Naive B cell (primary cell): ENCODE data around the gene SUN2. TPM values are rescaled to one million over a fixed set of nuclear protein-coding genes. Genes with fewer than 3 reads are reported as not detected.

Source experiments
- ATAC-seq, 2 donors: fragments of 150-1000 bp; cut with Tn5 transposase; 2 replicates each; pipeline ENCODE4 v1.10.0; 2021; ENCODE audit warnings: low read depth in 2 of 2, mild to moderate bottlenecking in 2 of 2, moderate library complexity in 2 of 2
- DNase-seq: peaks from one replicate; pipeline ENCODE4 v3.0.0; 2022
- H3K27ac Mint-ChIP-seq, 6 donors: one replicate each; pipeline ENCODE4 v1.8.0; 2020 to 2022; ENCODE audit warnings: mild to moderate bottlenecking in 6 of 6, mixed read lengths in 6 of 6, moderate library complexity in 5 of 6, inconsistent platforms in 2 of 6
- H3K27me3 Mint-ChIP-seq, 3 donors: one replicate each; pipeline ENCODE4 v1.8.0; 2021 to 2022; ENCODE audit warnings: mixed read lengths in 3 of 3, mild to moderate bottlenecking in 1 of 3
- H3K36me3 Mint-ChIP-seq, 2 donors: one replicate each; pipeline ENCODE4 v1.8.0; 2020 to 2022; ENCODE audit warnings: mixed read lengths in 2 of 2, inconsistent platforms in 1 of 2, mild to moderate bottlenecking in 1 of 2
- H3K4me1 Mint-ChIP-seq, 3 donors: one replicate each; pipeline ENCODE4 v1.8.0; 2020 to 2022; ENCODE audit warnings: mixed read lengths in 3 of 3, inconsistent platforms in 1 of 3, mild to moderate bottlenecking in 1 of 3, moderate library complexity in 1 of 3
- H3K4me3 Mint-ChIP-seq, 8 donors: one replicate each; pipeline ENCODE4 v1.8.0; 2020 to 2022; ENCODE audit warnings: mild to moderate bottlenecking in 8 of 8, mixed read lengths in 8 of 8, moderate library complexity in 8 of 8, inconsistent platforms in 2 of 8
- H3K9me3 Mint-ChIP-seq, 7 donors: one replicate each; pipeline ENCODE4 v1.8.0; 2020 to 2022; ENCODE audit warnings: mixed read lengths in 7 of 7, mild to moderate bottlenecking in 5 of 7, inconsistent platforms in 2 of 7, moderate library complexity in 1 of 7
- polyA plus RNA-seq, 6 donors: library from polyadenylated mRNA; unstranded; fragments of 300-500 nt; fragmentation: Illumina TruSeq; gene quantifications; one replicate each; pipeline ENCODE4 v1.2.3, GENCODE V29; 2021; ENCODE audit warnings: low read depth in 6 of 6

Gene SUN2
- polyA plus RNA-seq, 6 donors from 2014 or later, result 146 to 327 (median 208) TPM

- no peak overlapping the region for H3K27ac Mint-ChIP-seq
These were observed 32.4 kb upstream of the SUN2 start for GRCh38 chr22:38788021-38788816.

GRCh38 chr22:38786631-38787030 is 30.8 kb upstream of the SUN2 start:
- H3K27ac Mint-ChIP-seq, result no peak overlapping the region
- H3K4me3 Mint-ChIP-seq, result no peak overlapping the region
- no peak for ATAC-seq
- H3K36me3 Mint-ChIP-seq, result peaks cover 0 to 6% of the 10 kb centered on the region in 2 donors
- peaks cover 9 to 14% (median 9%) of the 10 kb centered on the region in 3 donors for H3K4me1 Mint-ChIP-seq
- no peaks in the 10 kb centered on the region for H3K9me3 Mint-ChIP-seq
- DNase-seq, result no peak
- no peaks in the 10 kb centered on the region for H3K27me3 Mint-ChIP-seq

More at GRCh38 chr22:38788021-38788816, 32.4 kb upstream of the SUN2 start:
- Mint-ChIP-seq H3K9me3 (no peaks in the 10 kb centered on the region), H3K4me1 (peaks cover 3 to 14% (median 5%) of the 10 kb centered on the region in 3 donors), H3K4me3 (peak overlapping the region in 1 of 8 donors; percentile 43), H3K36me3 (no peaks in the 10 kb centered on the region), H3K27me3 (no peaks in the 10 kb centered on the region)
- no peak for ATAC-seq
- DNase-seq, result no peak

- H3K4me1 Mint-ChIP-seq, result peaks cover 9 to 14% (median 13%) of the 10 kb centered on the region in 3 donors
- H3K27ac Mint-ChIP-seq, result peak overlapping the region in 1 of 6 donors; percentile 39
- DNase-seq (no peak), ATAC-seq (no peak)
- H3K27me3 Mint-ChIP-seq, result no peaks in the 10 kb centered on the region
- H3K4me3 Mint-ChIP-seq, result peak overlapping the region in 1 of 8 donors; percentile 61
- H3K9me3 Mint-ChIP-seq, result no peaks in the 10 kb centered on the region
- peaks cover 4 to 13% of the 10 kb centered on the region in 2 donors for H3K36me3 Mint-ChIP-seq
These were observed 29.1 kb upstream of the SUN2 start for GRCh38 chr22:38784856-38785255.

- Mint-ChIP-seq H3K4me3 (no peak overlapping the region), H3K4me1 (peaks cover 9 to 14% (median 13%) of the 10 kb centered on the region in 3 donors), H3K36me3 (peaks cover 4 to 13% of the 10 kb centered on the region in 2 donors), H3K27ac (no peak overlapping the region), H3K27me3 (no peaks in the 10 kb centered on the region), H3K9me3 (no peaks in the 10 kb centered on the region)
- ATAC-seq (no peak), DNase-seq (no peak)
These were observed 28.2 kb upstream of the SUN2 start for GRCh38 chr22:38784035-38784434.

- H3K36me3 Mint-ChIP-seq, result peaks cover 4 to 13% of the 10 kb centered on the region in 2 donors
- DNase-seq, result no peak
- no peak for ATAC-seq
- H3K27ac Mint-ChIP-seq, result peak overlapping the region in 3 of 6 donors; percentile 11 to 72 (median 70)
- H3K27me3 Mint-ChIP-seq, result no peaks in the 10 kb centered on the region
- no peaks in the 10 kb centered on the region for H3K9me3 Mint-ChIP-seq
- H3K4me1 Mint-ChIP-seq, result peaks cover 9 to 14% (median 13%) of the 10 kb centered on the region in 3 donors
- H3K4me3 Mint-ChIP-seq, result no peak overlapping the region
These were observed 27.4 kb upstream of the SUN2 start for GRCh38 chr22:38783095-38783615.

- no peaks in the 10 kb centered on the region for H3K9me3 Mint-ChIP-seq
- DNase-seq, result no peak
- H3K36me3 Mint-ChIP-seq, result peaks cover 4 to 13% of the 10 kb centered on the region in 2 donors
- H3K27me3 Mint-ChIP-seq, result no peaks in the 10 kb centered on the region
- H3K27ac Mint-ChIP-seq, result peak overlapping the region in 3 of 6 donors; percentile 11 to 48 (median 14)
- H3K4me1 Mint-ChIP-seq, result peaks cover 9 to 14% (median 13%) of the 10 kb centered on the region in 3 donors
- ATAC-seq, result no peak
- peak overlapping the region in 1 of 8 donors; percentile 20 for H3K4me3 Mint-ChIP-seq
These were observed 26.8 kb upstream of the SUN2 start for GRCh38 chr22:38782402-38783094.

- DNase-seq, result no peak
- no peak overlapping the region for H3K27ac Mint-ChIP-seq
- H3K4me3 Mint-ChIP-seq, result no peak overlapping the region
- peaks cover 12 to 14% (median 13%) of the 10 kb centered on the region in 3 donors for H3K4me1 Mint-ChIP-seq
- H3K27me3 Mint-ChIP-seq, result no peaks in the 10 kb centered on the region
- ATAC-seq, result no peak
- H3K36me3 Mint-ChIP-seq, result peaks cover 4 to 13% of the 10 kb centered on the region in 2 donors
- no peaks in the 10 kb centered on the region for H3K9me3 Mint-ChIP-seq
These were observed 25.2 kb upstream of the SUN2 start for GRCh38 chr22:38781033-38781432.

- DNase-seq (no peak), ATAC-seq (no peak)
- Mint-ChIP-seq H3K4me1 (peaks cover 0 to 11% (median 7%) of the 10 kb centered on the region in 3 donors), H3K36me3 (peaks cover 4 to 12% of the 10 kb centered on the region in 2 donors), H3K9me3 (no peaks in the 10 kb centered on the region), H3K27ac (no peak overlapping the region), H3K27me3 (no peaks in the 10 kb centered on the region), H3K4me3 (no peak overlapping the region)
These were observed 21.4 kb upstream of the SUN2 start for GRCh38 chr22:38777087-38777671.

GRCh38 chr22:38776086-38776485 is 20.3 kb upstream of the SUN2 start:
- Mint-ChIP-seq H3K27me3 (no peaks in the 10 kb centered on the region), H3K27ac (no peak overlapping the region), H3K9me3 (no peaks in the 10 kb centered on the region), H3K4me3 (no peak overlapping the region), H3K4me1 (peaks cover 0 to 11% (median 0%) of the 10 kb centered on the region in 3 donors), H3K36me3 (peaks cover 0 to 2% of the 10 kb centered on the region in 2 donors)
- no peak for DNase-seq
- ATAC-seq, result no peak

- Mint-ChIP-seq H3K36me3 (no peaks in the 10 kb centered on the region), H3K4me1 (peaks cover 0 to 11% (median 0%) of the 10 kb centered on the region in 3 donors), H3K9me3 (no peaks in the 10 kb centered on the region), H3K4me3 (peak overlapping the region in 1 of 8 donors; percentile 15), H3K27me3 (no peaks in the 10 kb centered on the region), H3K27ac (peak overlapping the region in 1 of 6 donors; percentile 74)
- DNase-seq, result no peak
- ATAC-seq, result no peak
These were observed 19.9 kb upstream of the SUN2 start for GRCh38 chr22:38775656-38776055.

- Mint-ChIP-seq H3K9me3 (no peaks in the 10 kb centered on the region), H3K27me3 (no peaks in the 10 kb centered on the region), H3K27ac (no peak overlapping the region), H3K4me3 (no peak overlapping the region), H3K36me3 (no peaks in the 10 kb centered on the region), H3K4me1 (peaks cover 0 to 11% (median 0%) of the 10 kb centered on the region in 3 donors)
- DNase-seq, result no peak
- no peak for ATAC-seq
These were observed 18.8 kb upstream of the SUN2 start for GRCh38 chr22:38774496-38775166.

GRCh38 chr22:38773363-38773946 is 17.7 kb upstream of the SUN2 start:
- Mint-ChIP-seq H3K4me1 (peaks cover 4 to 17% (median 6%) of the 10 kb centered on the region in 3 donors), H3K4me3 (no peak overlapping the region), H3K36me3 (no peaks in the 10 kb centered on the region), H3K27ac (peak overlapping the region in 1 of 6 donors; percentile 28), H3K27me3 (no peaks in the 10 kb centered on the region), H3K9me3 (no peaks in the 10 kb centered on the region)
- ATAC-seq (no peak), DNase-seq (no peak)

- H3K27ac Mint-ChIP-seq, result no peak overlapping the region
- ATAC-seq, result no peak
- DNase-seq, result no peak
- H3K4me1 Mint-ChIP-seq, result peaks cover 4 to 17% (median 6%) of the 10 kb centered on the region in 3 donors
- no peaks in the 10 kb centered on the region for H3K27me3 Mint-ChIP-seq
- H3K9me3 Mint-ChIP-seq, result no peaks in the 10 kb centered on the region
- no peak overlapping the region for H3K4me3 Mint-ChIP-seq
- no peaks in the 10 kb centered on the region for H3K36me3 Mint-ChIP-seq
These were observed 16.8 kb upstream of the SUN2 start for GRCh38 chr22:38772623-38772873.
